H7 (cell line): ENCODE data around the gene GALR1. TPM values are rescaled to one million over a fixed set of nuclear protein-coding genes. Genes with fewer than 3 reads are reported as not detected.
"Not testable (repeated sequence)": the region's sequence is repeated elsewhere in the genome, so short reads cannot be mapped to it uniquely, and the experiment has no call there.

Experiments used
- DNase-seq: peaks from one replicate; pipeline ENCODE4 v3.0.0; 2012
- H3K27me3 ChIP-seq: 2 replicates; pipeline ENCODE4 v1.6.0; 2011; ENCODE audit warnings: mild to moderate bottlenecking, low read length; ENCODE audit not compliant: control insufficient read depth, insufficient read depth
- H3K36me3 ChIP-seq: replicated peaks from 2 replicates; pipeline ENCODE4 v1.5.1; 2011; ENCODE audit warnings: low read length; ENCODE audit not compliant: control insufficient read depth, insufficient read depth
- H3K4me3 ChIP-seq: 2 replicates; pipeline ENCODE4 v1.5.1; 2011; ENCODE audit warnings: low read depth, mild to moderate bottlenecking, control low read depth, low read length, moderate library complexity; ENCODE audit not compliant: insufficient read depth
- total RNA-seq: library from RNA; depleted of rRNA; stranded (reverse); fragments of >200 nt; shearing (Covaris generic); gene quantifications from 2 replicates; pipeline ENCODE4 v1.2.3, GENCODE V29; 2014

The GALR1 gene
- total RNA-seq, 1 experiment from 2014 or later: 0.17 TPM

DNA sequence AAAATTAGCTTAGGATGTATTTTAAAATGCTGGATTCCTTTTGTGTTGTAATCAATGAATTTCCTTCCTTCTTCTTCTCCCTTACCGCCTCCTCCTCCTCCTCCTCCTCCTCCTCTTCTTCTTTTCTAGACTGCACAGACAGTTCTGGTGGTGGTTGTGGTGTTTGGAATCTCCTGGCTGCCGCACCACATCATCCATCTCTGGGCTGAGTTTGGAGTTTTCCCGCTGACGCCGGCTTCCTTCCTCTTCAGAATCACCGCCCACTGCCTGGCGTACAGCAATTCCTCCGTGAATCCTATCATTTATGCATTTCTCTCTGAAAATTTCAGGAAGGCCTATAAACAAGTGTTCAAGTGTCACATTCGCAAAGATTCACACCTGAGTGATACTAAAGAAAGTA, 18.8 kb downstream of the GALR1 start:
- no peak for DNase-seq
- Histone ChIP-seq H3K27me3 (no peaks in the 10 kb centered on the region), H3K36me3 (no peaks in the 10 kb centered on the region), H3K4me3 (no peak overlapping the region)

DNA sequence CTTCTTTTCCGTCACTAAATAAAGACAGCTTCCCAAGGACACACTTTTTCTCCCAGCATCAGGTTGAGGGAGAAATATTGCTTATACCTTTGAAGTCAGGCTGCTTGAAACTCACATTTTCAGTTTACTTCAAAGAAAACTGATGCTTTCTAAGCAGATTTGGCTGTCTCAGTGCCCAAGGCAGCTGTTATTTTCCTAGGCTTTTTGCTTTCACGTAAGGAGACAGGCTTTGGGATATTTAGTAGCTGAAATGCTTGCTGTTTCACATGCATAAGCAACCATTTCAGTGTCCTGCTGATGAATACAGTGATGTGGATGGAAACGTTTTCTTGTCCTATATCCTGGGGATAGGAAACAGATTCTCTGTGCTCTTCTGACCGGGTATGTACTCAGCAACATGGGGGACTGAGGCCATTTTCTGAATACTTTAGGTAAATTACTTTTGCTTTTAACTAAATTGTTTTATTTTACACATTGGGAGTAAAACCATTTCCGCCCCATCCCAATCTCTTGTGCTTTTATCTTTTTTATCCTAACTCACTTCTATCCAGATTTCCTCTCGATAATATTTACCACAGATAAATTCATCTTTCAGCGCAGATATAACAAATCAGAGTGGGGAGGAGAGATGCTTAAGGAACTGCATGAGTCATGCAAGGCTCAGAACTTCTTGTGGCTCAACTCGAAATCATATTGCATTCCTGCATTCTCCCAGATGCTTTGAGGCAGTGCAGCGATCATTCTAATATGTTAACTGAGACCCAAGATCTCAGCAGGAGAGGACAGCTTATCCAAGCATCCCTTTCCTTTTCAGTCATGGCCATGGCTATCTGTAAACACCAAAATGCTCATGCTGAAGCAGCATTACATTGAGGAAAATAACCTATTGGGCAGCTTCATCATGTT, 22.2 kb downstream of the GALR1 start:
- Histone ChIP-seq H3K36me3 (no peaks in the 10 kb centered on the region), H3K27me3 (no peaks in the 10 kb centered on the region), H3K4me3 (no peak overlapping the region)
- peak; percentile 11 for DNase-seq

DNA sequence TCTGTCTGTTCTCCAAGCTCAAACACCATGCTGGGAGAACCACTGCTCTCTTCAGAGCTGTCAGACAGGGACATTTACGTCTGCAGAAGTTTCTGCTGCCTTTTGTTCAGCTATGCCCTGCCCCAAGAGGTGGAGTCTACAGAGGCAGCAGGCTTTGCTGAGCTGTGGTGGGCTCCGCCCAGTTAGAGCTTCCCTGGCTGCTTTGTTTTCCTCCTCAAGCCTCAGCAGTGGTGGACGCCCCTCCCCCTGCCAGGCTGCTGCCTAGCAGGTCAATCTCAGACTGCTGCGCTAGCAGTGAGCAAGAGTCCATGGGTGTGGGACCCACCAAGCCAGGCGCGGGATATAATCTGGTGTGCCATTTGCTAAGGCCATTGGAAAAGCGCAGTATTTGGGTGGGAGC, 41.2 kb downstream of the GALR1 start:
- not testable (repeated sequence) for H3K27me3 ChIP-seq, H3K36me3 ChIP-seq, DNase-seq, H3K4me3 ChIP-seq

DNA sequence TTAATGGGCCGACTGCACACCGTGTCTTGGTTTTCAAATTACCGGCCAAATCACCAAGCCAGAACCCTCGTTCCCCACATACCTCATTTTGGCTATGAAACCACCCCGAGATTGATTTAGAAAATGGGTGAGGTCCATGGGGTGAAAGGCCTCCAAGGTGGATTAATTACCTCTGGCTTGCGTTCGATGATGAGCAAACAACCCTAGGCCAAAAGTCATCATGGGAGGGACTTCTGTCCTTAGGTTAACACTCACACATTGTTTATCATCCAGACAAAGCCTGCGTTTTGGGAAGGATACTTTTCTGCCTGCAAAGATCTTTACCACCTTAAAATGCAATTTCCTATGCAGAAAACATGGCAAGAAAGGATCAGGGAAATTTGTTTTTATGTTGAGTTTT, 48.5 kb downstream of the GALR1 start:
- DNase-seq: no peak
- no peak overlapping the region for H3K4me3 ChIP-seq
- no peaks in the 10 kb centered on the region for H3K27me3 ChIP-seq
- H3K36me3 ChIP-seq: no peaks in the 10 kb centered on the region

DNA sequence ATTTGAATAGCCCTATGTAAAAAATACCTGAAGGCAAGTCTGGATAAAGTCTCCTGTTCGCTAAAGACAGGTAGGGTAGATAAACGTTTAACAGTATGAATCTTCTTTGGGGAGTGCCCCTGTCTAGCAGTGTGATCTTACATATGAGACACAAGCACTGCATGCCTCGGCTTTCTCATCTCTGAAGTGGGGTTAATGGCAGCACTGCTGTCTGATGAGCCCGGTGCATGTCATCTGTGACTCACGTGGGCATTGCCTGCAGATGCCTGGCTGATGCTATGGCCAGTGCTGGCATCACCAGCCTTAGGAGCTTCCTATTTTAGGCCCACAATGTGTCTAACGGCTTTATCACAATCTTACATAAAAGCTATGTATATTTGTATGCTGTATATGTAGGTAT, 50.1 kb downstream of the GALR1 start:
- no peak overlapping the region for H3K4me3 ChIP-seq
- no peaks in the 10 kb centered on the region for H3K27me3 ChIP-seq
- H3K36me3 ChIP-seq: no peaks in the 10 kb centered on the region
- no peak for DNase-seq

DNA sequence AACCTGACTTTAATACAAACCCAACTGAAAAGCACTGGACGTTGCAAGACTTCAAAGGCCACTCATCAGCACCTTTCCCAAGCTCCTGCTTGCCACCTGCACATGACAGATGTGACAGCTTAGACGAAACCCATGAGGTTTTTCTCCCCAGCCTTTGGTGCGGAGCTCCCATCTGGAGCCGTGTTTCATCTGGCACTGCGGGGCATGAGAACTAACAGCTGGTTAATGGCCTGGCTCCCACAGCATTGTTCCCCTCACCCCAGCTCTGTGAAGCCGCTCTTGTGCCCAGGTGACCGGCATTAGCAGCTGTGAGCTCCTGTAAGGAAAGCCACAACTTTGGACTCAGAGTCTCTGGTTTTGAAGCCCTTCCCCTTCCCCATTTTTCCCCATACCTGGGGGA, 50.9 kb downstream of the GALR1 start:
- no peak overlapping the region for H3K4me3 ChIP-seq
- H3K27me3 ChIP-seq: no peaks in the 10 kb centered on the region
- no peak for DNase-seq
- H3K36me3 ChIP-seq: no peaks in the 10 kb centered on the region

DNA sequence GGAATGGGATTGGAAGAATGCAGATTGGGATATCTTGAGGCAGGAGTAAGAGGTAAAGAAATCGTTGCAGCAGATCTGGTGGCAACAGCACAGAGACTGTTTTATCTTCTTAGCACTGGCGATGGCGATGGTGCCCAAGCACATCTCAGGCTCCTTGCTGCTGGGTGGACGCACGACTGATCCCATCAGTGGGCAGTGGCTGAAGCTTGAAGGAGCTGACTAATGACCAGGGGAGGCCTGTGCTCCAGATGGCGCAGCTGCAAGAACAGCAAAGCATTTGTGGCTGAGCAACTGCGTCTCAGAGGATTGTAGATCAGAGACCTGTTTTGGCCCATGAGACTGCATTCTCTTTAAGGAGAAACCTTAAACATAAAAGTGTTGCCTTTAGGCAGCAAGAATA, 54.6 kb downstream of the GALR1 start:
- H3K36me3 ChIP-seq: no peaks in the 10 kb centered on the region
- no peaks in the 10 kb centered on the region for H3K27me3 ChIP-seq
- no peak for DNase-seq
- no peak overlapping the region for H3K4me3 ChIP-seq

DNA sequence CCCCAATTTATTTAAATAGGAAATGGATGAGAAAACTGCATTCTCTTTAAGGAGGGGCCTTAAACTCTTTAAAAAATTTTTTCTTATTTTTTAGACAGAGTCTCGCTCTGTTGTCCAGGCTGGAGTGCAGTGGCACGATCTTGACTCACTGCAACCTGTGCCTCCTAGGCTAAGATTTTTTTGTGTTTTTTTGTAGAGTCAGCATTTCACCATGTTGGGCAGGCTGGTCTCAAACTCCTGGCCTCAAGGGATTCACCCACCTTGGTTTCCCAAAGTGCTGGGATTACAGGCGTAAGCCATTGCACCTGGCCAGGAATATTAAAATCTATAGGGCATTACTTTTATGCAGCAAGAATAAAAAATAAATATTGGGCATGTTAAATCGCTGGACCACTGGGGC, 56.0 kb downstream of the GALR1 start:
- Histone ChIP-seq H3K27me3 (no peaks in the 10 kb centered on the region), H3K4me3 (no peak overlapping the region), H3K36me3 (no peaks in the 10 kb centered on the region)
- no peak for DNase-seq

DNA sequence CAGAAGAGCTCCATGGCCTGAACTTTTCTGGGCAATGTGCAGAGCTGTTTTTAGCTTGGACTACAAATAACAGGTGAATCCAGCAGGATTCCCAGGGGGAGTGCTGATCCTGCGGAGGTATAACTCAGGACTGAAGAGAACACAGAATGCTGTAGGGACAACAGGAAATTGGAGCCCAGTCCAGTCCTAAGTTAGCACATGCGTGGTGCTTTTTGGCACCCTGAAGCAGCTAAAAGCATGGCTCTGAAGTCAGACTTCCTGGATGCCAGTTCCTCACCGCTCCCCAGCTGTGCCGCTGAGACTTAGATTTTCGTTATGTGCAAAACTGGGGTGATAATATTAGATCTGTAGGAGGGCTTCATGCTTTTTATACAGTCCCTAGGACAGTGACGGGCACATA, 58.6 kb downstream of the GALR1 start:
- no peak overlapping the region for H3K4me3 ChIP-seq
- no peaks in the 10 kb centered on the region for H3K36me3 ChIP-seq
- DNase-seq: no peak
- no peaks in the 10 kb centered on the region for H3K27me3 ChIP-seq

DNA sequence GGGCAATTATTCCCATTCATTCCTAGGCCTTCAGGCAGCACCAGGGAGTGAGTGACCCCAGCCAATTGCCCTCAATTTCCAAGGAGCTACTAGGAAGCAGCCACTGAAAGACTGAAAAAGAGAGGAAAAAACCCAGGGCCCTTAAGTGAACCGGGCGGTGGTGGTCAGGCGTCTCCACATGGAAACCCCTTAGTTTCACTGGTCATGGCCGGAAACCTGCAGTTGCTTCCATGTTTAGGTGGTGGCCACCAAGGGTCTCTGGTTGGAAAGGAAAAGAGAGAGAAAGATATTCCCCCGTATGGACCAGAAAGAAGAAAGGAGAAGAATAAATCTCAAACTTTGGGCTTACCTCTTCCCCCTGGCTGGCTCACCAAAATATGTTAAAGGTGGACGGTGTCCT, 64.9 kb downstream of the GALR1 start:
- no peaks in the 10 kb centered on the region for H3K36me3 ChIP-seq
- no peak for DNase-seq
- no peak overlapping the region for H3K4me3 ChIP-seq
- H3K27me3 ChIP-seq: no peaks in the 10 kb centered on the region; the same call in 1 of the 2 replicates

DNA sequence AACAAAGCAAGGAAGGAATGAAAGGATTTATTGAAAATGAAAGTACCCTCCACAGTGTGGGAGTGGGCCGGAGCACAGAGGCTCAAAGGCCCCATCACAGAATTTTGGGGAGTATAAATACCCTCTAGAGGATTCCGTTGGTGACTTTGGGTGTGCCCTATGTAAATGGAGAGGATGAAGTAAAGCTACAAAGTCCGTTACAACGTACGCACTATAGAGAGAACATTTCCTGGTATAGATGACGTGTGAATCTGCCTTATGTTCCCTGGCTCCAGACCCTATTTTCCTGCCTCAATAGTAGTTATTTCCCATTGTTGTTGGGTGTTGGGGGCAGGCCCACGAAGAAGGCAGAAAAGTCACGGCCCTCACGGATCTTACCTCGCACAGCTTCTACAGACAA, 65.3 kb downstream of the GALR1 start:
- no peak overlapping the region for H3K4me3 ChIP-seq
- DNase-seq: no peak
- H3K36me3 ChIP-seq: no peaks in the 10 kb centered on the region
- no peaks in the 10 kb centered on the region; the same call in 1 of the 2 replicates for H3K27me3 ChIP-seq

DNA sequence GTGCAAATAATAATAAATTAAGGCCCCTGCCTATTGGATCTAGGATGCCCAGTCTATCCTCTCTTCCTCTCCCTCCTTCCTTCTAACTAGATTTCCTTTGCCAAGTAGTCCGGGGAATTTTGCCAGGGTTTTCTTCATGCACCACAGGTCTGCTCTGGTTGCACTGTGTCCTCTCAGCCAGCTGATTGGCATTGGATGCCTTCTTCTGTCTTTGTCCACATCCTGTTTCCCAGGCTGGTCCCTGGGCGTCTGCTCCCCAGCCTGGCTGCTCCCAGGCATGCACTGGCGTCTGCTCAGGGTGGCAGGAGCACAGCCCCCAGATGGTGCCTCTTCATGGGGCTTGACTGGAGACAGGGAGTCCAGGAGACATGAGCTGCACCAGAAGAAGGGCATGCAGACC, 66.4 kb downstream of the GALR1 start:
- Histone ChIP-seq H3K4me3 (no peak overlapping the region), H3K27me3 (no peaks in the 10 kb centered on the region; the same call in 1 of the 2 replicates), H3K36me3 (no peaks in the 10 kb centered on the region)
- DNase-seq: no peak

DNA sequence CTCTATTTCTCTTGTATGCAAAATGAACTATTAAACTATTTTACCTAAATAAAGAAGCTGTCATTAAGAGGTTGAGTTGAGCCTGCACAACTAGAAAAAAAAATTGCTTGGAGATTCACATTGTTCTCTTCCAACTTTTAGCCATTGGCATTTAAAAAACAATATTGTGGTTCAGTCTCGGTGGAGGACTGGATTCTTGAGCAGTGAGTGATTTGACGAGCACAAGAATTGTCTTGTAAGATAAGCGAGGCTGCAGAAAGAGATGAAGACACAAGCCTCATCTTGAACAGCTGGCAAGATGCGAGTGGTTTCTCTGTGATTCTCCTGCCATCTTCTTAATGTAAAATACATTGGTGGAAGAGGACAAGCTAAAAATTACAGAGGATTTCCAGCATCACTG, 67.0 kb downstream of the GALR1 start:
- no peak for DNase-seq
- H3K27me3 ChIP-seq: no peaks in the 10 kb centered on the region; the same call in 1 of the 2 replicates
- no peak overlapping the region for H3K4me3 ChIP-seq
- H3K36me3 ChIP-seq: no peaks in the 10 kb centered on the region

DNA sequence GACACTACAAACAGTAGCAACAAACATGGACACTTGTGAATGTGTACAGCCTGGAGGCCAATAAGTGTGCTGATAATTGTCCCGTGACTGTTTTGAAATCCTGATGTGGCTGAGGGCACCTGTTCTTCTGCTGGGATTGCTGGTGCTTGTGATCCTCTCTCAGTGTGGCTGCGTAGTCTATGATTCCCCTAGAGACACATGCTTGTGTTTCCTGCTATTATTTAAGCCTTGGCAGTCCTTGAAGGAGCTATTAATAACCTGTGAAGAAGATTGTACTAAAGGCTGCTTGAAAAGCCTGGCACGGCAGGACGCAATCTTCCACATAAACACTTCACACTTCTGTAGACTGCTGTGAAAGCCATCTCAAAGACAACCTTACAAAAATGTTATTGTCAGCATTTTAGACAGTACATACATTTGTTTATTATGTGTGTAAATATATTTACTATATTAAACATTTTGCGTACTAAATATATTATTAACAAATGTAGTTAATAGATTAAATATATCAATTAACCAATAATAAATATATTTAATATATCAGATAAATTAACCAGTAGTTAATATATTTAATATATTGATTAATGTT, 71.4 kb downstream of the GALR1 start:
- DNase-seq: no peak
- no peaks in the 10 kb centered on the region for H3K36me3 ChIP-seq
- no peak overlapping the region for H3K4me3 ChIP-seq
- H3K27me3 ChIP-seq: no peaks in the 10 kb centered on the region; the same call in 1 of the 2 replicates
